ENCODE results near the gene LTB4R2.
"Not testable (repeated sequence)": the region's sequence is repeated elsewhere in the genome, so short reads cannot be mapped to it uniquely, and the experiment has no call there.

GRCh38 chr14:24327914-24328313 lies 18.0 kb downstream of the LTB4R2 start:
- peak; percentile 39; the same call in 1 of the 2 replicates for TF ChIP-seq CTCF (tag by site-specific recombination; IDR thresholded peaks at IDR 0.05)
- not testable (repeated sequence) for TF ChIP-seq ZNF426, ZNF707 (tag by site-specific recombination; IDR thresholded peaks at IDR 0.05)
